ENCODE results near the gene MED13L. TPM values are rescaled to one million over a fixed set of nuclear protein-coding genes. Genes with fewer than 3 reads are reported as not detected.

The MED13L gene
- total and polyA plus RNA-seq, 2 of the 8 experiments (the other 6 are each of a cell fraction or from before 2014, with no cell fraction given), result 15.9 to 51.7 TPM

GRCh38 chr12:116201359-116201758, 76.1 kb downstream of the MED13L start:
- no peak overlapping the region for H3K14ac ChIP-seq (ENCODE audit: insufficient read length)
- H3K4me2 ChIP-seq (ENCODE audit: insufficient read depth in 1 of 2, low read depth in 2 of 2, low read length in 2 of 2), result no peak overlapping the region
- H3K4me1 ChIP-seq (replicated peaks in 1 of 4; ENCODE audit: control insufficient read depth in 3 of 4, insufficient read depth in 4 of 4, low read length in 3 of 4), result no peaks in the 10 kb centered on the region; a peak in 2 of 7 replicates
- H2BK15ac ChIP-seq (ENCODE audit: low read length), result no peak overlapping the region
- peaks cover 4 to 9% of the 10 kb centered on the region in 2 experiments for H4K20me1 ChIP-seq (replicated peaks in 1 of 2; ENCODE audit: control insufficient read depth in 1 of 2, insufficient read depth in 2 of 2, low read length in 2 of 2)
- H3K18ac ChIP-seq (ENCODE audit: extremely low read depth, low read length), result no peak overlapping the region
- no peaks in the 10 kb centered on the region for H3K23me2 ChIP-seq (ENCODE audit: low read depth, low read length)
- H2BK12ac ChIP-seq (ENCODE audit: low read depth, low read length), result no peak overlapping the region
- no peak overlapping the region for H4K8ac ChIP-seq (ENCODE audit: extremely low read depth, insufficient read depth, low read length)
- no peaks in the 10 kb centered on the region; the same call in 1 of the 2 replicates for H3K79me1 ChIP-seq (ENCODE audit: low read depth, low read length)
- no peak overlapping the region for H4K91ac ChIP-seq (replicated peaks; ENCODE audit: insufficient read length, low read length)
- no peak overlapping the region for H3K23ac ChIP-seq (ENCODE audit: insufficient read length)
- H3K9ac ChIP-seq (replicated peaks in 1 of 4; ENCODE audit: extremely low read depth in 1 of 4, low read depth in 3 of 4, low read length in 3 of 4), result no peak overlapping the region
- no peaks in the 10 kb centered on the region for H3K36me3 ChIP-seq (ENCODE audit: control insufficient read depth in 2 of 4, insufficient read depth in 4 of 4, low read length in 3 of 4)
- H3K27me3 ChIP-seq (replicated peaks in 1 of 4; ENCODE audit: control insufficient read depth in 3 of 4, extremely low read depth in 1 of 4, insufficient read depth in 3 of 4, low read length in 3 of 4), result no peaks in the 10 kb centered on the region
- no peak overlapping the region for H2BK120ac ChIP-seq (replicated peaks; ENCODE audit: low read depth, low read length)
- no peaks in the 10 kb centered on the region for H3K9me3 ChIP-seq (ENCODE audit: insufficient read depth in 2 of 2, low read depth in 1 of 2, low read length in 1 of 2)
- no peak overlapping the region for H2BK20ac ChIP-seq (ENCODE audit: low read length)
- 72% methylated on average over 2 of the region's 2 CpGs; no CpG with 5 or more reads in 1 of the 2 experiments for WGBS, 2 experiments (ENCODE audit: extremely low coverage in 1 of 2, insufficient coverage in 1 of 2, insufficient read length in 1 of 2, insufficient replicate concordance in 2 of 2, low coverage in 1 of 2, low lambda C conversion rate in 2 of 2, missing lambda C conversion rate in 1 of 2)
- FAIRE-seq (no peak), DNase-seq (ENCODE audit: low read depth in 1 of 2, low spot score in 2 of 2) (no peak)
- peaks cover 0 to 89% of the 10 kb centered on the region in 2 experiments; a peak in 2 of 4 replicates for H3K79me2 ChIP-seq (ENCODE audit: control insufficient read depth in 1 of 2, insufficient read depth in 2 of 2, low read length in 2 of 2)
- H3K4me3 ChIP-seq (ENCODE audit: extremely low read depth in 1 of 4, insufficient read depth in 2 of 4, low read depth in 3 of 4, low read length in 4 of 4), result no peak overlapping the region
- no peak overlapping the region for H3K4ac ChIP-seq (replicated peaks; ENCODE audit: insufficient read length, low read depth, low read length)
- ChIA-PET POLR2A (ENCODE audit: partially characterized antibody) (no interaction called here), CTCF (ENCODE audit: partially characterized antibody) (interaction anchor here (0.8 kb wide), 1 partner anchor 35 kb away, joined by 3 read pairs; no protein-coding TSS in a partner anchor)
- no peak overlapping the region for H2AFZ ChIP-seq (ENCODE audit: low read length)
- H4K5ac ChIP-seq (ENCODE audit: insufficient read length, low read depth, low read length), result no peak overlapping the region
- no peak overlapping the region for H3K56ac ChIP-seq (replicated peaks; ENCODE audit: insufficient read length, low read depth, low read length)
- no peak overlapping the region for H2BK5ac ChIP-seq (ENCODE audit: low read depth, low read length)
- H3K27ac ChIP-seq (ENCODE audit: low read depth, low read length), result no peak overlapping the region
- H2AK5ac ChIP-seq (ENCODE audit: low read depth, low read length), result no peak overlapping the region
- TF ChIP-seq CEBPB (IDR thresholded peaks at IDR 0.05; ENCODE audit: low read depth, low read length) (no peak), CREB1 (IDR thresholded peaks at IDR 0.05) (no peak), SIX5 (IDR thresholded peaks at IDR 0.05; ENCODE audit: low read depth, low read length) (no peak), MAFK (IDR thresholded peaks at IDR 0.05; ENCODE audit: low read depth, low read length) (no peak), JUND (IDR thresholded peaks at IDR 0.05; ENCODE audit: low read length) (no peak), CTBP2 (IDR thresholded peaks at IDR 0.05; ENCODE audit: borderline replicate concordance, insufficient read depth, insufficient read length, low read length) (no peak), HDAC6 (IDR thresholded peaks at IDR 0.05; ENCODE audit: low read depth, low read length) (no peak), EP300 (IDR thresholded peaks at IDR 0.05; ENCODE audit: borderline replicate concordance in 1 of 2, low read depth in 2 of 2, low read length in 2 of 2) (no peak), JUN (IDR thresholded peaks at IDR 0.05; ENCODE audit: low read depth, low read length) (no peak), SAP30 (IDR thresholded peaks at IDR 0.05; ENCODE audit: insufficient read depth, insufficient replicate concordance, low read length) (no peak), SUZ12 (IDR thresholded peaks at IDR 0.05; ENCODE audit: low read length) (no peak), SP1 (IDR thresholded peaks at IDR 0.05; ENCODE audit: low read depth, low read length) (no peak), PHF8 (conservative IDR thresholded peaks at IDR 0.05; ENCODE audit: low read depth, low read length) (no peak)
- TF ChIP-seq, protein P1, sequence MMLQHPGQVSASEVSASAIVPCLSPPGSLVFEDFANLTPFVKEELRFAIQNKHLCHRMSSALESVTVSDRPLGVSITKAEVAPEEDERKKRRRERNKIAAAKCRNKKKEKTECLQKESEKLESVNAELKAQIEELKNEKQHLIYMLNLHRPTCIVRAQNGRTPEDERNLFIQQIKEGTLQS (IDR thresholded peaks at IDR 0.05; ENCODE audit: insufficient read depth, low read depth, low read length), result no peak
